Measurements from ENCODE around the gene TNFAIP8.
"Not testable (repeated sequence)": the region's sequence is repeated elsewhere in the genome, so short reads cannot be mapped to it uniquely, and the experiment has no call there.

Gene TNFAIP8

GRCh38 chr5:119411361-119412278 lies 55.8 kb downstream of the TNFAIP8 start:
- DNase-seq (ENCODE audit: extremely low read depth, low read depth): no peak
- TF ChIP-seq CTCF (IDR thresholded peaks at IDR 0.05; ENCODE audit: low read depth, low read length): peak; percentile 72

DNA sequence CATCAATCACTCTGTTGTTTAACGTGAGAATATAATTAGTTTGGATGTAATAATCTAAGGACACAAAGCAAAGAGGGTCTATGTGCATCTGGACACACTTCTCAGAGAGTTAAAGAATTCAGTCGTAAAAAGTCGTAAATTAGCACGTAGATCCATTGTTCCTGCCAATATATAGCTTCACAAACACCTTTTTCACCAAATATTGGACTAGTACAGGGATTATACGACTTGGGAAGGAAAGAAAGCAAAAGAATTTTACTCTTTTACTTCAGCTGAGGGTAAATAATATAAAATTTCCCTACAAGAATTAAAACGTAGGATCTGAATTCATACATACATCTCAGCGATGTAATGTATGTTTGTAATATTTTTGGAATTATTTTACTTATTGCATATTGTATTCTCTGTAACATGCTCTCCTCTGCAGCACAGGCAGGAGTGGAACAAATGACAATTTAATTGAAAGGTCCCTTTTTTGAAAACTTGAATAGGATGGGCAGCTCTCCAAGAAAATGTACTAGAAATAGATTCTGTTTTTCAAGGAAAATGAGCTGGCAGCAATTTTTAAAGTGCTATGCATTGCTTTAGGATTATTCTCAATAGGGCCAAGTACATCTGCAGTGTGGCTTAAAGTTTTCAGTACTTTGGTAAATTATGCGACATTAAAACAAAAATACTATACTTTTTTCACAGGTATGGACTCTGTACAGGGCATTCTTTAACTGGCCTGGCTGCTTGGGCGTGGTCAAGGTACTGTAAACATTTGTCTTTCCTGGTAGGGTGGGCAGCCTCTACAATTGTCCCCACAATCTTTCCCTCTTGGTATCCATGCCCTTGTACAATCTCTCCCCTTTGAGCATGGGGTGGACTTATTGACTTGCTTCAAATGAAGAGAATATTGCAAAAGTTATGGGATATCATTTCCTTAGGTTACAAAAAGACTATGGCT lies 56.7 kb downstream of the TNFAIP8 start:
- TF ChIP-seq CTCF (IDR thresholded peaks at IDR 0.05; ENCODE audit: low read depth, low read length): no peak
- no peak for DNase-seq (ENCODE audit: extremely low read depth, low read depth)

DNA sequence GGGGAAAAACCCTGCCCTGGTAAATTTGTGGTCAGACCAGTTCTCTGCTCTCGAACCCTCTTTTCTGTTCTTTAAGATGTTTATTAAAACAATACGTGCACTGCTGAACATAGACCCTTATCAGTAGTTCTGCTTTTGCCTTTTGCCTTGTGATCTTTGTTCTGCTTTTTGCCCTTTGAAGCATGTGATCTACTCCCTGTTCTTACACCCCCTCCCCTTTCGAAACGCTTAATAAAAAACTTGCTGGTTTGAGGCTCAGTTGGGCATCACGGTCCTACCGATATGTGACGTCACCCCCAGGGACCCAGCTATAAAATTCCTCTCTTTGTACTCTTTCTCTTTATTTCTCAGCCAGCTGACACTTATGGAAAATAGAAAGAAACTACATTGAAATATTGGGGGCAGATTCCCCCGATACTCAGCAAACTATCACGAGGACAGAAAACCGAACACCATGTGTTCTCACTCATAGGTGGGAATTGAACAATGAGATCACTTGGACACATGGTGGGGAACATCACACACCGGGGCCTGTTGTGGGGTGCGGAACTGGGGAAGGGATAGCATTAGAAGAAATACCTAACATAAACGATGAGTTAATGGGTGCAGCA lies 58.4 kb downstream of the TNFAIP8 start:
- not testable (repeated sequence) for DNase-seq (ENCODE audit: extremely low read depth, low read depth)

GRCh38 chr5:119417891-119418605 lies 62.2 kb downstream of the TNFAIP8 start:
- DNase-seq (ENCODE audit: extremely low read depth, low read depth): peak; percentile 92
- TF ChIP-seq CTCF (IDR thresholded peaks at IDR 0.05; ENCODE audit: low read depth, low read length): no peak

- DNase-seq (ENCODE audit: extremely low read depth, low read depth): no peak
- TF ChIP-seq CTCF (IDR thresholded peaks at IDR 0.05; ENCODE audit: low read depth, low read length): no peak
These were observed 62.8 kb downstream of the TNFAIP8 start for GRCh38 chr5:119418606-119419100.

DNA sequence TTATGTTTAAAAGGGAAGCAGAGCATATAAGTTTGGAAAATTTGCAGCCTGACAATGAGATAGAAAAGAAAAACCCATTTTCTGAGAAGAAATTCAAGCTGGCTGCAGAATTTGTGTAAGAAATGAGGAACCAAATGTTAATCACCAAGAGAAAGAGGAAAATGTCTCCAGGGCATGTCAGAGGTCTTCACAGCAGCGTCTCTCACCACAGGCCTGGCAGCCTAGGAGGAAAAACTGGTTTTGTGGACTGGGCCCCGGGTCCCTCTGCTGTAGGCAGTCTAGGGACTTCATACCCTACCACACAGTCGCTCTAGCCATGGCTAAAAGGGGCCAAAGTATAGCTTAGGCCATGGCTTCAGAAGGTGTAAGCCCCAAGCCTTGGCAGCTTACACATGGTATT lies 64.3 kb downstream of the TNFAIP8 start:
- TF ChIP-seq CTCF (IDR thresholded peaks at IDR 0.05; ENCODE audit: low read depth, low read length): no peak
- DNase-seq (ENCODE audit: extremely low read depth, low read depth): no peak

- no peak for TF ChIP-seq CTCF (IDR thresholded peaks at IDR 0.05; ENCODE audit: low read depth, low read length)
- DNase-seq (ENCODE audit: extremely low read depth, low read depth): no peak
These were observed 70.2 kb downstream of the TNFAIP8 start for GRCh38 chr5:119426057-119426456.

Data from AG09319 (cell line).